Stimulated activated CD4-positive, alpha-beta T cell treated with anti-CD3 and anti-CD28 coated beads, Interleukin-12 subunit alpha, Interleukin-12 subunit beta, amount 100 ng/mL, for 24 hours (primary cell): Measurements from ENCODE around the gene AGPS.
"Not testable (repeated sequence)": the region's sequence is repeated elsewhere in the genome, so short reads cannot be mapped to it uniquely, and the experiment has no call there.

Experiments
- DNase-seq, 2 experiments: peaks; one replicate each; pipeline ENCODE4 v3.0.0-alpha.2; 2020; ENCODE audit warnings: low read depth in 2 of 2

Gene AGPS

DNA sequence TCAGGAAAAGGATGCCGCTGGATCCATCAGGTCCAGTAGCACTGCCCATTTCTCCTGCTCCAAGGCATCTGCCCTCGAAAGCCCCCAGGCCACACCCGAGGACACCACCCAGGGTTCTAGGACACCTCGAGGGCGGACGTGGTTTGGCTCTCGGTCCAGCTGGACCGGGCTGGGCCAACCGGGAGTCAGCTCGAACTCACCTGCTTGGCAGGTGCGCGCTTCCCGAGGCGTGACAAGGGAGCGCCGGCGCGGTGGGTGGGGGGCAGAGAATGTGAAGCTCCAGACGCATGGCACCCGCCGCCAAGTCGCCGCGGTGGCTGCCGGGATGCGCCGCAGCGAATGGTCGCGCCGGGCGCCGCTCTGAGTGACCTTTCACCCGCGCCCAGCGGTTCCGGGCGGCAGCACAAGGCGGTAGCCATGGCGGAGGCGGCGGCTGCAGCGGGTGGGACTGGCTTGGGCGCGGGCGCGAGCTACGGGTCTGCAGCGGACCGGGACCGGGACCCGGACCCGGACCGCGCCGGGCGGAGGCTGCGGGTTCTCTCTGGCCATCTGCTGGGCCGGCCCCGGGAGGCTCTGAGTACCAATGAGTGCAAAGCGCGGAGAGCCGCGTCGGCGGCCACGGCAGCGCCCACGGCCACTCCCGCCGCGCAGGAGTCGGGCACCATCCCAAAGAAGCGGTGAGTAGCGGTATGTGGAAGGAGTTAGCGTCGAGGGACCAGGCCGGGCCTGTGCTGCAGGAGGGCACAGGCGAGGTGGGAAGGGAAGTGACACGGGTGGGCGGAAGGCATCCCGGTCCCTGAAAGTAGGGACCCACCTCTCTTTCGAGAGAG, at the start of gene AGPS:
Gene AGPS, plus strand, starts transcription at position 401 of the 830 bp plus-strand sequence. Its CDS starts 17 bp downstream, at position 418.
- peak; percentile 54 to 70 for DNase-seq

DNA sequence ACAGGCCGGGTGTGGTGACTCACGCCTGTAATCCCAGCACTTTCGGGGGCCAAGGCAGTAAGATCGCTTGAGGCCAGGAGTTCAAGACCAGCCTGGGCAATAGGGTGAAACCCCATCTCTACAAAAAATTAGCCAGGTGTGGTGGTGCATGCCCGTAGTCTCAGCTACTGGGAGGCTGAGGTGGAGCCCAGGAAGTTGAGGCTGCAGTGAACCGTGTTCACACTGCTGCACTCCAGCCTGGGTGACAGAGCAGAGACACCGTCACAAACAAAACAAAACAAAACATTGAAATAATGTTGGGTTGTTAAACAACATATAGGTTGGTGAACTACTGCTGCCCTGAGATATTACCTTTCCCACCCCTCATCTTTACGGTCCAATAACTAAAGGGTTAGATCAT, 48.8 kb upstream of the AGPS start:
- no peak for DNase-seq

DNA sequence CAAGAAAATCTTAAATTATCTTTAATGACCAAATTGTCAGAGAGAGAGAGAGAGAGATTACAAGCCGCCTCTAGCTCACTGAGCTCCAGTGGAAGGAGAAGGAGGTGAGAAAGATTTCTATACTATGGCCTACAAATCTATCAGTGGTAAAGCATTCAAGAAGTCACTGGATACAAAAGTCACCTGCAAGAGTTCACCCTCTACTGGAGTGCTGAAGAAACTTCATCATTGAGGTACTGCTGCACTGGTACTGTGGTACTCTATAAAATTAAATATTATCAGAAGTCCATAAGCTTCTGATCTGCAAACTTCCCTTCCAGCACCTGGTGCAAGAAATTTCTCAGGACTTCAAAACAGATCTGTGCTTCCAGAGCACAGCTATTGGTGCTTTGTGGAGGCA, 48.3 kb upstream of the AGPS start:
- DNase-seq: no peak

DNA sequence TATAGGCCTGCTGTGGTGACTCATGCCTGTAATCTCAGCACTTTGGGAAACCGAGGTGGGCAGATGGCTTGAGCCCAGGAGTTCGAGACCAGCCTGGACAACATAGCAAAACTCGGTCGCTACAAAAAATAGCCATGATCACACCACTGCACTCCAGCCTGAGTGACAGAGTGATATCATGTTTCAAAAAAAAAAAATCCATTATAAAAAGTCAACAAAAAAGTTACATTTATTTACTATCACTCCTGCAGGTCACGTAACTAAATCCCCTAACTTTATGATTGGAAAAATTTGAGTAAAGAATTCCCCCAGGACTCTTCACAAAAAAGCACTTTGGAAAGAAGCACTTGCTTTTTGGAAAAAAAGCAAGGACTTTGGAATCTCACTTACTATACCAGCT, 46.4 kb upstream of the AGPS start:
- DNase-seq: no peak

DNA sequence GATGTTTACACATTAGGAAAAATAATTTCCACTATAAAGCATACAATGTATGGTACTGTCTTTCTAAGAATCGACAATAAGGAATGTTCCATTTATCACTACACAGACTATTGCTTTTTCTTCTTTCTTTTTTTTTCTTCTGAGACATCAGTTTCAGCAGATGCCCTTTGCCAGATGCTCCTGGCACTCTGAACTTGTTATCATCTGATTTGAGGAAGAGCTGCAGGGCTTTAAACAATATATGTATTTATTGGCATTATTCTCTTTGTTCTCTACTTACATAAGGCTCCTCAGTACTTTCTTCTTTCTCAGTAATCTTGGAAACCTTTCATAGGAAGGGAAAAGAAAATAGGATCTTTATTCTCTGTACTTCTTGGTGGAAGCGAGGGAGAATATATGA, 45.0 kb upstream of the AGPS start:
- no peak for DNase-seq

DNA sequence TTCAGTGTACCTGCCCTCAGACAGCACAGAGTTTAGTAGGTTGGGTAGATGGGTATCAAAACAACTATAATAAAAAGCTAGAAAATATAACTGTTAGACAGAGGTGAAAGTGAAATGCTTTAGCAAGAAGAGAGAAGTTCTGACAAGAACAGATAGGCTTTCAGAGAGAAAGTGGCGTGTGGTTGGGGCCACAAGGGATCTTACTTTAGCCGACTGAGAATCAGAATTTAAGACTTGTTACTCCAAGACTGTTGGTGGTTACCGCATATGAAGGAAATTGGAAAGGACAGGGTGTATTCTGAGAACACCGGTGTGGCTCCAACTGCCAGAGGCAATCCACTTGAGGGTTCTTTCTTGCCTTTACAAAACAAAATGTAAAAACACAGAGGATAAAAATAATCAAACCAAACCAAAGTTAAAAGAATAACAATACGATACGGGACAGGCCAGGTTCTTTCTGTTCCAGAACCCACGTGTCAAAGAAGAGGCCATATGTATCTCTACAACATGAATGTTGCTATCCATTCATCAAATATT, 44.4 kb upstream of the AGPS start:
- no peak for DNase-seq

DNA sequence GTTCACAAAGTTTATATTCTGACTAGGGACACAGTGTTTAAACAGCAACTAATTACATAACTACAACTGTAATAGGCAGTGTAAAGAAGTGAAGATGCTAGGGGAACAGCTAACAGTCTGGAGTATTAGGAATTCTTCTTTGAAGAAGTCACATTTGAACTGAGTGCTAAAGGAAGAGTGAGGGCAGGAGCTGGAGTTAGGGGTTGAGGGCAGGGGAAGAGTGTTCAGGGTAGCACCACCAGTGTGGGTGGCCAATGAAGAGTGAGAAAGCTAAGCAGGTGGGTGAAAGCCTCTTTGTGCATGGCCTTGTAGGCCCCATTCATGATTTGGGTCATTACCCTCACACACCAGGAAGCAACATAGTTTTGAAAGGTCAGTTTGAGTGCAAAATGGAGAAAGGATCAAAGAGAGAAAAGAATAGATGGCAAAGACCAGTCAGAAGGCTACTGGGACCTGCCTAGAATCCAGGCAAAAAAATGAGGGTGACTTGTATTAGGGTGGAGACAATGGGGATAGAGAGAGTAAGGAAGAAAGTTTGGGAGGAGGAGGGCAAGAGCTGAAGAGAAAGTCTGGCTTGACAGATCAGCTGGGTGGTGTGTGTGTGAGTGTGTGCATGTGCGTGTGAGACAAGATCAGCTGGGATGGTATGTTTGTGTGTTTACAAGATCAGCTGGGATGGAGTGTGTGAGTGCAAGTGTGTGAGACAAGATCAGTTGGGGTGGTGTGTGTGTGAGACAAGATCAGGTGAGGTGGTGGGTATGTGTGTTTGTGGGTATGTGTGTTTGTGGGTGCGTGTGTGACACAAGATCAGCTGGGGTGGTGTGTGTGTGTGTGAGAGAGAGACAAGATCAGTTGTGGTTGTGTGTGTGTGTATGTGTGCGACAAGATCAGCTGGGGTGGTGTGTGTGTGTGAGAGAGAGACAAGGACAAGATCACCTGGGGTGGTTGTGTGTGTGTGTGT, 43.6 kb upstream of the AGPS start:
- no peak for DNase-seq

DNA sequence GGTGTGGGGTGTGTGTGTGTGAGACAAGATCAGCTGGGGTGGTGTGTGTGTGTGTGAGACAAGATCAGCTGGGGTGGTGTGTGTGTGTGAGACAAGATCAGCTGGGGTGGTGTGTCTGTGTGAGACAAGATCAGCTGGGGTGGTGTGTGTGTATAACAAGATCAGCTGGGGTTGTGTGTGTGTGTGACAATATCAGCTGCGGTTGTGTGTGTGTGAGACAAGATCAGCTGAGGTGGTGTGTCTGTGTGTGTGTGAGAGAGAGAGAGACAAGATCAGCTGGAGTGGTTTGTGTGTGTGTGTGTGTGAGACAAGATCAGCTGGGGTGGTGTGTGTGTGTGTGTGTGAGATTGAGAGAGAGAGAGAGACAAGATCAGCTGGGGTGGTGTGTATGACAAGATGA, 41.9 kb upstream of the AGPS start:
- DNase-seq: not testable (repeated sequence)

DNA sequence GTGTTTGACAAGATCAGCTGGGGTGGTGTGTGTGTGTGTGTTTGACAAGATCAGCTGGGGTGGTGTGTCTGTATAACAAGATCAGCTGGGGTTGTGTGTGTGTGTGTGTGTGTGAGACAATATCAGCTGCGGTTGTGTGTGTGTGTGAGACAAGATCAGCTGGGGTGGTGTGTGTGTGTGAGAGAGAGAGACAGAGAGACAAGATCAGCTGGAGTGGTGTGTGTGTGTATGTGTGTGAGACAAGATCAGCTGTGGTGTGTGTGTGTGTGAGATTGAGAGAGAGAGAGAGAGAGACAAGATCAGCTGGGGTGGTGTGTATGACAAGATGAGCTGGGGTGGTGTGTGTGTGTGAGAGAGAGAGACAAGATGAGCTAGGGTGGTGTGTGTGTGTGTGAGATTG, 41.5 kb upstream of the AGPS start:
- not testable (repeated sequence) for DNase-seq

DNA sequence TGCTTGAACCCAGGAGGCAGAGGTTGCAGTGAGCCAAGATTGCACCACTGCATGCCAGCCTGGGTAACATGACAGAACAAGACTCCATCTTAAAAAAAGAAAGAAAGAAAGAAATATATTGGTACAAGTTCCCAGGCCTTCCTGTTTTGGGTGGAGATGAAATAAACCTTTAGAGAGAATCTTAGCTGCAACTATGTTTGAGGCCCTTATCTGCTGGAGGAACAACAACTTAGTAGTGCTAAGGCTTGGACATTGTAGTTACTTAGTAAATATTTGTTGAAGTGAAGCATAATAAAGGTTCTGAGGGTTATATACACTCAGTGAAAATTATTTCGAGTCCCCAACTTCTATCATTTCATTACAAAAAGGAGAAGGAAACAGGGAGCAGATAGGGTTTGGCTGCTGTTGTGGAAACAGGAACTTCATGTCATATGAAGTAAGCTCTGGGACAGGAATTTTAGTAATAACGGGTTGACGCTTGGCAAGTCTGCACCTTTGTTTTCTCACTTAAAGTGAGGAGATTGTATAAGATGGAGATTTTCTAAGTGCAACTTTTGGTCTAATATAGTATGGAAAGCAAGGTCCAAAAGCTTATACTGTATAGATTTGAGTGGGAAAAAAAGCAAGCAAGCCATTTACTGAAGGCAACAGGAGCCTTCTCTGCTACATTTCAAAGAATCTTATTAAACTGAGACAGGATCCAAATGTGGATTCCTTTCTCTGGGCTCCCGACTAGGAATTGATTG, 40.0 kb upstream of the AGPS start:
- DNase-seq: no peak

DNA sequence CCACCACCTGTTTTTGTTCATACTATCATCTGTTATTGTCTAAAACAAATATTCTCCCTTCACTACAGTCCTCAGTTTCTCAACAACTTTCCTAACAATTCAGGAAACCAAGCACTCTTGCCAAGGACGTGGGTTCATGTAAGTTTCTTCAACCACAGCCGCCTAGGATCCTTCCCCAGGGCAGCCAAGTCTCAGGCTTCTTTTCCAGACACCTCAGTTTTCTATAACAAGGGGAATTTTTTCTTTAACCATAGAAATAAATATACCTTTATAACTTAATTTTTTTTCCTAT, 39.4 kb upstream of the AGPS start:
- DNase-seq: no peak

DNA sequence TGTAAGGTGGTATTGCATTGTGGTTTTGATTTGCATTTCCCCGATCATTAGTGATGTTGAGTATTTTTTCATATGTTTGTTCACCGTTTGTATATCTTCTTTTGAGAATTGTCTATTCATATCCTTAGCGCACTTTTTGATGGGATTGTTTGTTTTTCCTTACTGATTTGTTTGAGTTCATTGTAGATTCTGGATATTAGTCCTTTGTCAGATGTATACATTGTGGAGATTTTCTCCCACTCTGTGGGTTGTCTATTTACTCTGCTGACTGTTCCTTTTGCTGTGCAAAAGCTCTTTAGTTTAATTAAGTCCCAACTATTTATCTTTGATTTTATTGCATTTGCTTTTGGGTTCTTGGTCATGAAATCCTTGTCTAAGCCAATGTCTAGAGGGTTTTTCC, 38.0 kb upstream of the AGPS start:
- DNase-seq: not testable (repeated sequence)

DNA sequence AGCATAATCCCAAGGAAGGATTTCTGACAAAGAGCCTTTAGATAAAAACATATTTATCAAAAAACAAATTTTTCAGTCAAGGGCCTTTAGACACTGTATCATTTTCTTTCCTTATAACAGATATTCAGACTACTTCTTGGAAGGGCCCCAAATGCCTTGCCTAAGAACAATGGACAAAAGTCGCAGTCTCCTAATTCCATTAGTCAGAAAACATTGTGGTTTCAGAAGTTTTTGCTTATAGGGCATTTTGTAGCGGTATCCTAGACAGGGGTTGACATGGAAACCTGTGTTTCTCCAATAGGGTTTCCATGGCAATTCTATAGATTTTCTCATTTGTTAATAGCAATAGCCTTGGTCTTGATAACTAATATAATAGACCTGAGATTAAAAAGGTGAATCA, 36.7 kb upstream of the AGPS start:
- DNase-seq: no peak

DNA sequence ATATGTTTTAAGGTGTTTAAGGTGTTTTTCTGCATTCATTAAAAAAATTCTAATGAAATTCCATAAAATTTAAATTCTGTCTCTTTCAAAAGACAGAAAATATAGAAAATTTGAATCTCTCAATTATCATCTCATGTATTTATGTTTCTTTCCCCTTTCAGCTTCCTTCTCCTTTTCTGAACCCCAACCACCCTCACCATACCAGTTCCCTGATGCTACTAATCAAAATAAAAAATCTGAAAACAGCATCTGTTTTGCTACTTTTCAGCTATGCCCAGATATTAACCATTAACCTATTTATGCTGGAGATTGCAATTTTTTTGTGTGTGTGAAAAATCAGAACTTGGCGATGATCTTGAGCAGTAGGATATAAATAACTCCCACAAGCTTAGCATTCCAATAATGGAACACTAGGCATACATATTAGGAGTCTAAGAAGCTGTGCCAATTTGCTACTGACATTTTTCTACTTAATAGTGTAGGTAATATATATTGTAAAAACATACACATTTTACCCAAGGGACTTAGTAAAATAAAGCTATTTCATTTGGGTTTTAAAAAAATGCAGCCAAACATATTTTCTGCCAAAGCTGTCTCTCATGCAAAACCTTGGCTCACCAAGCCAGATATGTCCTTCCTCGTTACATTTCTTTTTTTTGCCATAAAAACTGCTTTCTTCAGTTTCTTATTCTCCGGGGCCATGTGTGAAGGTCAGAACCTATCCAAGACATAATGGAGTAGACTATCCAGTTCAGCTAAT, 32.6 kb upstream of the AGPS start:
- no peak for DNase-seq

DNA sequence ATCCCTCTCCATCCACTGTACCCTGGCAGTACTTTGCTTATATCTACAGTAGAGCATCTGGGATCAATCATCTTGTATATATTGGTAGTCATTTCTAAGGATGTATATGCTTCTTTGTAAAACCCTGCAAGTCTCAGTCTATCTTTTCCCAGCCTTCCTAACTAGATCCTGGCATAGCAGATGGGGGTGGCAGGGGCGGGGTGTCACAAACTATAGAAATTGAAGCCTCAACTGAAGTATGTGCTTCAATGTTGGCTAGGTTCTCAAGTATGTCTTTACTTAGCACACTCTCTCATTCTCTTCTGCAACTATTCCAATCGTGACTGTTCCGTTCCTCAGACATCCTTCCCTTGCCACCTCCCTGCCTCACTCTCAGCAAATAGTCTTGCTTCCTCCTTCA, 30.1 kb upstream of the AGPS start:
- DNase-seq: no peak

DNA sequence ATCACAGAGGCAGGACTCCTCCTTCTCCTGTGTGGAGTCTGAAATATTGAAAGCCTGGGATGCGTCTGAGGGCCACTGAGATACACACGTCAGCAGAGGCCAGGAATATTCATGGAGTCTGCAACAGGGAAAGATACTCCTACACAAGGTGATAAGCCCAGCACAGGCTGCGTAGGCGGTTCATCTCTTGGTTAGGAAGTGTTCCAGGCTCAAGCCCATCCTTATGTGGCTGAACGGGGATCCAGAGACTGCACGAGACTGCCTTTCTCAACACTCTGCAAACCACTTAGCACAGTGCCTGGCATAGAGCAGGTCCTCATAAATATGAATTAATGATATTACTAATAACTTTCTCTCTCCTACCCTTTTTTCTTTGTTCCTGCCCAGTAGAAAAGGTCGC, 29.2 kb upstream of the AGPS start:
- no peak for DNase-seq

DNA sequence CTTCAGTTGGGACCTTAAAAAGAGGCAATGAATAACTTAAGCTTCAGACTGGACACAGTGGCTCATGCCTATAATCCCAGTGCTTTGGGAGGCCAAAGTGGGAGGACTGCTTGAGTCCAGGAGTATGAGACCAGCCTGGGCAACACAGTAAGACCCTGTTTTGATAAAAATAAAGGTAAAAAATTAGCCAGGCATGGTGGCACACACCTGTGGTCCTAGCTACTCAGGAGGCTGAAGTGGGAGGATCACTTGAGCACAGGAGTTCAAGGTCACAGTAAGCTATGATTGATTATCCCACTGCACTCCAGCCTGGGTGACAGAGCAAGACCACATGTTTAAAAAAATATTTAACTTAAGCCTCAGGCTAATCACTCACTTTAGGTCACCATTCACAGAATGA, 26.8 kb upstream of the AGPS start:
- not testable (repeated sequence) for DNase-seq

DNA sequence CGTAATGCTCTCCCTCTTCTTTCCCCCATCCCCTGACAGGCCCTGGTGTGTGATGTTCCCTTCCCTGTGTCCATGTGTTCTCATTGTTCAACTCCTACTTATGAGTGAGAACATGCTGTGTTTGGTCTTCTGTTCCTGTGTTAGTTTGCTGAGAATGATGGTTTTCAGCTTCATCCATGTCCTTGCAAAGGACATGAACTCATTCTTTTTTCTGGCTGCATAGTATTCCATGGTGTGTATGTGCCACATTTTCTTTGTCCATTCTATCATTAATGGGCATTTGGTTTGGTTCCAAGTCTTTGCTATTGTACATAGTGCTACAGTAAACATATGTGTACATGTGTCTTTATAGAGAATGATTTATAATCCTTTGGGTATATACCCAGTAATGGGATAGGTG, 24.6 kb upstream of the AGPS start:
- DNase-seq: not testable (repeated sequence)

DNA sequence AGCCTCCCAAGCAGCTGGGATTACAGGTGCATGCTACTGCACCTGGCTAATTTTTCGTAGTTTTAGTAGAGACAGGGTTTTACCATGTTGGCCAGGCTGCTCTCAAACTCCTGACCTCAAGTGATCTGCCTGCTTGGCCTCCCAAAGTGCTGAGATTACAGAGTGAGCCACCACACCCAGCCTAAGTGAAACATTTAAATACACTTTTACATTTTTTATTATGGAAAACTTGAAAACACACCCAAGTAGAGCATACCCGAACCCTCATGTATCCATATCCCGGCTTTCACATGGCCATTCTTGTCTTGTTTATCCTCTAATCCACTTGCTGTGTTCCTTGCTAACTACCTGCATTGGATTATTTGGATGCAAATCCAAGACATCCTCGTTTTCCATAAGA, 13.2 kb upstream of the AGPS start:
- no peak for DNase-seq

DNA sequence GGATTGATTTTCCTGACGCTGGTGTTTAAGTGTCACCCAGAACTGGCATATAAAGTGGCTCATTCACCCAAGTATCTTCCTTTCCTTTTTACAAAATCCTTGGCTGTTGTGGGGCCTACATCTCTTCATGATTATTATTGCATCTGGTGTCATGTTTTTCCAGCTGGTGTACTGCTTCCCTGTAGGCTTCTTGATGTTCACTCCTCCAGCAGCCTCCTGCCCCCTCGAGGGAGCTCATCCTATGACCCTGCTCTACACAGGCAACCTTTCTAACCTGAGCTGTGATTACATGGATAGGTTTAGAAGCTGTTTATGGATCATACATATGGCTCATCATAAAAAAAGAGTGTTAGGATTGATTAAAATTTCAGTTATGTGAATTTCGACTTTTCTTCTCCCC, 12.4 kb upstream of the AGPS start:
- DNase-seq: no peak

DNA sequence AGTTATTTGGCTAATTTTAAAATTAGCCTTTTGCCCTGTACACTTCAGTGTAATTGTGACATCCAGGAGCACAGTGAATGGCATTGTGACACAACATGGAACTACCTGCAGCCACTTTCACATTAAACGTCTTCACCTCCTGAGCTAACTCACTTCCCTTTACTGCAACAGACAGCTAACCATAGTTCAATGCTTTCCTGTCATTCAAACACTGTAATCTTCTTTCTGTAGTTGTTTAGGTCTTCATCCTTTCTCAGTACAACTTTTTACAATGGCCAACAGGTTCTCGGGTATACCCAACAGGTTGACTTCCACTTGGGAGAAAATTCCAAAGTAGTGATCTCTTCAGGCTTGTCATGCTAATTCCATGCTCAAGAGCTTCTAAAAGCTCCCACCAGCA, 8.6 kb upstream of the AGPS start:
- DNase-seq: no peak
